ENCODE results near the gene DDX41. TPM values are rescaled to one million over a fixed set of nuclear protein-coding genes. Genes with fewer than 3 reads are reported as not detected.
"Not testable (repeated sequence)": the region's sequence is repeated elsewhere in the genome, so short reads cannot be mapped to it uniquely, and the experiment has no call there.

DDX41 gene
- total RNA-seq, 2 donors from 2014 or later: 53.7 to 138 TPM

DNA sequence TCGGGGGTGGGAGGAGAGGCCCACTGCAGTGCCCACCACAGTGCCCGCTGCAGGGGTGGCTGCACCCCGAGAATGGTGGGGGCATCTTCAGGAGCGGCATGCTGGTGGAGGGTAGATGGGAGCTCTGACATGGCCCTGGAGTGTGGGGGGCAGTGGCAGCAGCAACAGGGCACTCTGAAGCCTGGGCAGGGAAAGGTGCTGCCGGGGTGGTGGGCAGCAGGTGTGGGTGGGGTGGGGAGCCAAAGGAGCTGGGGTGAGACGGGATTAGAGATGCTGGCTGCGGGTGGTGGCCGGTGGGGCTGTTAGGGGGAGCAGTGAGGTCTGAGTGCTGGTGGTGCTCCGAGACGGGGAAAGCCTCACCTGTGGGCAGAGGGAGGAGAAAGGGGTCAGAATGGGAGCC, 19.6 kb upstream of the DDX41 start:
- Histone ChIP-seq H3K4me1 (ENCODE audit: control insufficient read depth in 1 of 2, low read depth in 2 of 2) (peaks cover 42 to 73% of the 10 kb centered on the region in 2 donors), H3K4me3 (no peak overlapping the region), H3K36me3 (peaks cover 35% of the 10 kb centered on the region), H3K27me3 (replicated peaks; ENCODE audit: insufficient read depth) (no peaks in the 10 kb centered on the region), H3K9me3 (no peaks in the 10 kb centered on the region), H3K27ac (peak overlapping the region; percentile 79 to 88)
- DNase-seq (ENCODE audit: low spot score) (no peak), ATAC-seq (ENCODE audit: insufficient number of reproducible peaks, low FRiP score, low read depth) (no peak)
- TF ChIP-seq, protein P1, sequence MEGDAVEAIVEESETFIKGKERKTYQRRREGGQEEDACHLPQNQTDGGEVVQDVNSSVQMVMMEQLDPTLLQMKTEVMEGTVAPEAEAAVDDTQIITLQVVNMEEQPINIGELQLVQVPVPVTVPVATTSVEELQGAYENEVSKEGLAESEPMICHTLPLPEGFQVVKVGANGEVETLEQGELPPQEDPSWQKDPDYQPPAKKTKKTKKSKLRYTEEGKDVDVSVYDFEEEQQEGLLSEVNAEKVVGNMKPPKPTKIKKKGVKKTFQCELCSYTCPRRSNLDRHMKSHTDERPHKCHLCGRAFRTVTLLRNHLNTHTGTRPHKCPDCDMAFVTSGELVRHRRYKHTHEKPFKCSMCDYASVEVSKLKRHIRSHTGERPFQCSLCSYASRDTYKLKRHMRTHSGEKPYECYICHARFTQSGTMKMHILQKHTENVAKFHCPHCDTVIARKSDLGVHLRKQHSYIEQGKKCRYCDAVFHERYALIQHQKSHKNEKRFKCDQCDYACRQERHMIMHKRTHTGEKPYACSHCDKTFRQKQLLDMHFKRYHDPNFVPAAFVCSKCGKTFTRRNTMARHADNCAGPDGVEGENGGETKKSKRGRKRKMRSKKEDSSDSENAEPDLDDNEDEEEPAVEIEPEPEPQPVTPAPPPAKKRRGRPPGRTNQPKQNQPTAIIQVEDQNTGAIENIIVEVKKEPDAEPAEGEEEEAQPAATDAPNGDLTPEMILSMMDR (IDR thresholded peaks at IDR 0.05): no peak

DNA sequence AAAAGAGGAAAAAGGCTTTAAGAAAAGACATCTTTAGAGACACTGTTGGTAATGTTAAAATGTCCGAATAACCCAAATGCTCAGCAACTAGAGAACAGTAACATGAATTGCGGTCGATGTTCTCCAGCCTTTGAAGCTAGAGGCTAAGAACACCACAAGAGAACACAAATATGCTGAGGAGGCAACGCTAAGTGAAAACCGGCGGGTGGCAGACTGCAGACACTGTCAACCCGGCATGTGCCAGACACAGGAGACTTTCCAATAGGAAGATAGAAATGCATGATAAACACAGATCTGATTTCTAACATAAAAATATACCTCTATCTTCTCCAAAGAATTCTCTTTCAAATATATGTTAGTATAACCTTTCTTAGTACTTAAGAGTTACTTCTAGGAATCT, 18.4 kb upstream of the DDX41 start:
- no peaks in the 10 kb centered on the region for H3K9me3 ChIP-seq
- H3K27ac ChIP-seq: peak overlapping the region; percentile 35 to 51
- TF ChIP-seq, protein P1 (IDR thresholded peaks at IDR 0.05): no peak
- no peaks in the 10 kb centered on the region for H3K27me3 ChIP-seq (replicated peaks; ENCODE audit: insufficient read depth)
- ATAC-seq (ENCODE audit: insufficient number of reproducible peaks, low FRiP score, low read depth) (no peak), DNase-seq (ENCODE audit: low spot score) (no peak)
- H3K4me3 ChIP-seq: no peak overlapping the region
- H3K36me3 ChIP-seq: peaks cover 47% of the 10 kb centered on the region
- H3K4me1 ChIP-seq (ENCODE audit: control insufficient read depth in 1 of 2, low read depth in 2 of 2): peaks cover 42 to 61% of the 10 kb centered on the region in 2 donors

DNA sequence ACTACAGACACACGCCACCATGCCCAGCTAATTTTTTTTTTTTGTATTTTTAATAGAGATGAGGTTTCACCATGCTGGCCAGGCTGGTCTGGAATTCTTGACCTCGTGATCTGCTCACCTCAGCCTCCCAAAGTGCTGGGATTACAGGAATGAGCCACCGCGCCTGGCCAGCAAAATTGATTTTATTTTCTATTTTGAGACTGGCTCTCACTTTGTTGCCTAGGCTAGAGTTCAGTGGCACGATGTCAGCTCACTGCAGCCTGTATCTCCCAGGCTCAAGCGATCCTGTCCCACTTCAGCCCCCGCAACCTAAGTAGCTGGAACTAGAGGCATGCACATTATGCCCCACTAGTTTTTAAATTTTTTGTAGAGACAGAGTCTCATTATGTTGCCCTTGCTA, 17.7 kb upstream of the DDX41 start:
- H3K4me3 ChIP-seq; ATAC-seq (ENCODE audit: insufficient number of reproducible peaks, low FRiP score, low read depth); DNase-seq (ENCODE audit: low spot score); H3K27me3 ChIP-seq (replicated peaks; ENCODE audit: insufficient read depth); H3K9me3 ChIP-seq: not testable (repeated sequence)
- Histone ChIP-seq H3K4me1 (ENCODE audit: control insufficient read depth in 1 of 2, low read depth in 2 of 2) (peaks cover 41 to 54% of the 10 kb centered on the region in 2 donors), H3K36me3 (peaks cover 53% of the 10 kb centered on the region), H3K27ac (peak overlapping the region; percentile 35 to 51)

DNA sequence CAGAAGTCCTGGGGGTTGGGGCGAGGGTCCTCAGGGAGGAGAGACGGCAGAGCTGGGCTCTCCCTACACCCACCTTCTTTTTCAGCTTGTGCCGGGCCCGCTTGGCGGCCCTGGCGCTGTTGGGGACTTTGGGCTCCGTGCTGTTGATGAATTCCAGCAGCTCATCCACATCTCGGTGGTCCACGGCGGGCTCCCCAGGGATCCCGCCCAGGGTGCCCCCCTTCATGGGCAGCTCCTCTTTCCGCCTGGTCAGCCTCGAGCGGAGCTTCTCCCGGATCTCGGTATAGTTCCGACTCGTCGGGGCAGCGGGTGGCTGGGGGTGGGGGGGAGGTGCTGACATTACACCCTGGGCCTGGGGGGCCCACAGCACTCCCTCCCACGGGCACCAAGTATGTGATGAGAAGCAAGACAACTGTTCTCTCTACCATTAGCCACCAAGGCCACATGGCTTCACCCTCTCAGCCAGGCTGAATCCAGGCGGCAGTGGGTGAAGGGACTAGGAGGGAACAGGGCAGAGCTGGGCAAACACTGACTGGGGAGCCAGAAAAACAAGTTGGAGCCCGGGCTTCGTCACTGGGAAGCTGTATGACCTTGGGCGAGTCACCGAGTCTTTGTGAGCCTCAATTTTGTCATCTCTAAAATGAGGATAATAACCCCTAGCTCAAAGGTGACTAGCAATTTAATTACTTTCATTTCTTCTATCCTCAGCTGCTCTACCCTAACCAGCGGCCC, 14.6 kb upstream of the DDX41 start:
- Histone ChIP-seq H3K27ac (no peak overlapping the region), H3K4me1 (ENCODE audit: control insufficient read depth in 1 of 2, low read depth in 2 of 2) (peaks cover 14 to 25% of the 10 kb centered on the region in 2 donors), H3K4me3 (no peak overlapping the region), H3K9me3 (no peaks in the 10 kb centered on the region), H3K27me3 (replicated peaks; ENCODE audit: insufficient read depth) (no peaks in the 10 kb centered on the region), H3K36me3 (peaks cover 59% of the 10 kb centered on the region)
- TF ChIP-seq, protein P1 (IDR thresholded peaks at IDR 0.05): no peak
- no peak for ATAC-seq (ENCODE audit: insufficient number of reproducible peaks, low FRiP score, low read depth)
- no peak for DNase-seq (ENCODE audit: low spot score)

DNA sequence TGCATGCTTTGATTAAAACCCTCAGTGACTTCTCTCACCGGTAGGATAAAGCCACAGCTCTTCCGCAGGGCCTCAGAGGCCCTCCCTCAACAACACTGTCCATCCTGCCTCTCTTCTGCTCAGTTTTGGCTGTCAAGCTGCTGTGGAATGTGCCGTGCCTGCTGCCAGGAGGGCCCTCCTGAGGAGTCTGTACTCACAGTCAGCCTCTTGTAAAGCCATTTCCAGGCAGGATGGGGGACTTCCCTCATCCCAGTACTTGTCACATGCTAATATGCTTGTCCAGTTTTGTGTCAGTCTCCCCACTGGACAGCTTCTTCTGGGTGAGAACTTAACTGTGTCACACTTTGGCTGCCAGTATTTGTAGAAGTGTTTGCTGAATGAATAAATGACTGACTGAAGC, 13.9 kb upstream of the DDX41 start:
- peaks cover 7 to 18% of the 10 kb centered on the region in 2 donors for H3K4me1 ChIP-seq (ENCODE audit: control insufficient read depth in 1 of 2, low read depth in 2 of 2)
- no peak overlapping the region for H3K4me3 ChIP-seq
- no peaks in the 10 kb centered on the region for H3K9me3 ChIP-seq
- DNase-seq (ENCODE audit: low spot score) (no peak), ATAC-seq (ENCODE audit: insufficient number of reproducible peaks, low FRiP score, low read depth) (no peak)
- no peaks in the 10 kb centered on the region for H3K27me3 ChIP-seq (replicated peaks; ENCODE audit: insufficient read depth)
- H3K36me3 ChIP-seq: peaks cover 62% of the 10 kb centered on the region
- H3K27ac ChIP-seq: no peak overlapping the region
- TF ChIP-seq, protein P1 (IDR thresholded peaks at IDR 0.05): no peak
